HEK293 (cell line): ENCODE measurements around the gene NOL3.

ENCODE experiments used
- CTCF ChIP-seq: fragments of 450-650 bp; formaldehyde crosslinking; IDR thresholded peaks from 2 replicates; pipeline ENCODE4 v1.5.1; 2016; ENCODE audit warnings: missing biosample characterization, missing genetic modification characterization
- SCRT2 ChIP-seq: fragments of 450-650 bp; formaldehyde crosslinking; IDR thresholded peaks from 2 replicates; pipeline ENCODE4 v1.5.1; 2016; ENCODE audit warnings: missing biosample characterization, missing genetic modification characterization
- TF ChIP-seq, protein P1 (sequence below): fragments of 450-650 bp; formaldehyde crosslinking; IDR thresholded peaks from 2 replicates; pipeline ENCODE4 v1.5.1; 2016; ENCODE audit warnings: missing biosample characterization, missing genetic modification characterization

DNA sequence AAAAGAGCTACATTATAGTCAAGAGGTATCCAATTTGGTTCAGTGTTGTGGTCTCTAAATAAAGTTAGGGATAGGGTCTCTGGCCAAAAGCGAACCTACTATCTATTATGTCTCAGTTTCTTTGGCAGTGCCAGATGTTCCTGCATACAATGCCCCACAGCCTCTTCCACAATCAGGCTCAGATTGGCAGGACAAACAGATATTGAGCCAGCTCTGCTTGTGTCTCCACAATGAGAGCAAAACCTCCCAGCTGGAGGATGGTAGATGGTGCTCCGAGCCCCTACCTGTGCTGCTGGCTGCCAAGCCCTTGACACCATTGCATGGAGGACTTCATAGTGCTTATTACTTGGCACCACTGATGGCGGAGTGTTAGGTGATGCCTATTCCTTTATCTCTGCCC lies 40.9 kb upstream of the NOL3 start:
- TF ChIP-seq CTCF (tag by site-specific recombination) (no peak), SCRT2 (no peak)
- TF ChIP-seq, protein P1, sequence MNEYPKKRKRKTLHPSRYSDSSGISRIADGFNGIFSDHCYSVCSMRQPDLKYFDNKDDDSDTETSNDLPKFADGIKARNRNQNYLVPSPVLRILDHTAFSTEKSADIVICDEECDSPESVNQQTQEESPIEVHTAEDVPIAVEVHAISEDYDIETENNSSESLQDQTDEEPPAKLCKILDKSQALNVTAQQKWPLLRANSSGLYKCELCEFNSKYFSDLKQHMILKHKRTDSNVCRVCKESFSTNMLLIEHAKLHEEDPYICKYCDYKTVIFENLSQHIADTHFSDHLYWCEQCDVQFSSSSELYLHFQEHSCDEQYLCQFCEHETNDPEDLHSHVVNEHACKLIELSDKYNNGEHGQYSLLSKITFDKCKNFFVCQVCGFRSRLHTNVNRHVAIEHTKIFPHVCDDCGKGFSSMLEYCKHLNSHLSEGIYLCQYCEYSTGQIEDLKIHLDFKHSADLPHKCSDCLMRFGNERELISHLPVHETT (tag by site-specific recombination): no peak
